HG03097 (cell line): ENCODE measurements around the gene FLG.
"Not testable (repeated sequence)": the region's sequence is repeated elsewhere in the genome, so short reads cannot be mapped to it uniquely, and the experiment has no call there.

ENCODE experiments used
- ATAC-seq: cut with Tn5 transposase; IDR thresholded peaks from one replicate; pipeline ENCODE4 v1.9.1; 2021; ENCODE audit not compliant: unreplicated experiment, low FRiP score

FLG gene

GRCh38 chr1:152325111-152325510 is at the start of gene FLG:
Gene FLG, minus strand, starts transcription at chr1:152325239. Its CDS starts 9,783 bp downstream, at chr1:152315456.
- ATAC-seq = no peak

- no peak for ATAC-seq
Measured at GRCh38 chr1:152374451-152374850, 49.4 kb upstream of the FLG start.

GRCh38 chr1:152372672-152373071 is 47.6 kb upstream of the FLG start:
- ATAC-seq = no peak

- no peak for ATAC-seq
Measured at GRCh38 chr1:152367436-152367835, 42.4 kb upstream of the FLG start.

- no peak for ATAC-seq
Measured at GRCh38 chr1:152359906-152360305, 34.9 kb upstream of the FLG start, which contains the start of gene FLG2. Gene FLG2, minus strand, starts transcription at chr1:152360006. Its CDS starts 1,122 bp downstream, at chr1:152358884.

- ATAC-seq = no peak
Measured at GRCh38 chr1:152356736-152357135, 31.7 kb upstream of the FLG start.

- ATAC-seq = no peak
Measured at GRCh38 chr1:152349611-152350010, 24.6 kb upstream of the FLG start.

- ATAC-seq = no peak
Measured at GRCh38 chr1:152348447-152348846, 23.4 kb upstream of the FLG start.

- ATAC-seq = peak; percentile 76
Measured at GRCh38 chr1:152347116-152347728, 22.2 kb upstream of the FLG start.

- ATAC-seq = no peak
Measured at GRCh38 chr1:152344438-152344837, 19.4 kb upstream of the FLG start.

GRCh38 chr1:152343006-152343405 is 18.0 kb upstream of the FLG start:
- ATAC-seq = no peak

- ATAC-seq = no peak
Measured at GRCh38 chr1:152335399-152335798, 10.4 kb upstream of the FLG start.

- no peak for ATAC-seq
Measured at GRCh38 chr1:152328801-152329391, 3.9 kb upstream of the FLG start.

GRCh38 chr1:152313970-152314369 is 11.1 kb downstream of the FLG start:
- no peak for ATAC-seq

- no peak for ATAC-seq
Measured at GRCh38 chr1:152313319-152313801, 11.7 kb downstream of the FLG start.

- not testable (repeated sequence) for ATAC-seq
Measured at GRCh38 chr1:152312169-152312568, 12.9 kb downstream of the FLG start.

- no peak for ATAC-seq
Measured at GRCh38 chr1:152309955-152310354, 15.1 kb downstream of the FLG start.

- ATAC-seq = not testable (repeated sequence)
Measured at GRCh38 chr1:152309320-152309901, 15.6 kb downstream of the FLG start.

- ATAC-seq = not testable (repeated sequence)
Measured at GRCh38 chr1:152308758-152309157, 16.3 kb downstream of the FLG start.

GRCh38 chr1:152307970-152308369 is 17.1 kb downstream of the FLG start:
- ATAC-seq = not testable (repeated sequence)

- not testable (repeated sequence) for ATAC-seq
Measured at GRCh38 chr1:152306123-152306522, 18.9 kb downstream of the FLG start.

- not testable (repeated sequence) for ATAC-seq
Measured at GRCh38 chr1:152304773-152305172, 20.3 kb downstream of the FLG start.
